SKM-1 (cell line): ENCODE measurements around the gene MRPL9.

Source experiments
- DNase-seq: peaks from one replicate; lab custom pipeline; 2025; ENCODE audit not compliant: unreplicated experiment; lab: John Stamatoyannopoulos, UW

MRPL9 gene

DNA sequence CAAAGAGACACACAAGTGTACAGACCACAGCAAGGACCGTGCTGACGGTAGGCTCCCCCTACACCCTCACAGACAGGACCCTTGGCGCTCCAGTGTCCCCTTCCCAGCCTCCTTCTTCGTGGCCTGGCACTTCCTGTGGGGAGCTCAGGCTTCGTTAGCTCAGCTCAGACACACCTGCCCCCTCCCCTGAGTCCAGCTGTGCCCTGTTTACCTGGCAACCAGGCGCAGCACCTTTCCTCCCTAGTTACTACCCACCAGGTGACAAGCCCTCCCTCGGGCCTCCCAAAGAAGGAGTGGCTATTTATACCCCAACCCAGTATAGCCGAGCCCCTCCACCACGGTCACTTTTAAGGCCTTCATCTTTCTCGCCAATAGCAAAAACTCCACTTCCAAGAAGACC is 51.3 kb downstream of the MRPL9 start:
- no peak for DNase-seq

DNA sequence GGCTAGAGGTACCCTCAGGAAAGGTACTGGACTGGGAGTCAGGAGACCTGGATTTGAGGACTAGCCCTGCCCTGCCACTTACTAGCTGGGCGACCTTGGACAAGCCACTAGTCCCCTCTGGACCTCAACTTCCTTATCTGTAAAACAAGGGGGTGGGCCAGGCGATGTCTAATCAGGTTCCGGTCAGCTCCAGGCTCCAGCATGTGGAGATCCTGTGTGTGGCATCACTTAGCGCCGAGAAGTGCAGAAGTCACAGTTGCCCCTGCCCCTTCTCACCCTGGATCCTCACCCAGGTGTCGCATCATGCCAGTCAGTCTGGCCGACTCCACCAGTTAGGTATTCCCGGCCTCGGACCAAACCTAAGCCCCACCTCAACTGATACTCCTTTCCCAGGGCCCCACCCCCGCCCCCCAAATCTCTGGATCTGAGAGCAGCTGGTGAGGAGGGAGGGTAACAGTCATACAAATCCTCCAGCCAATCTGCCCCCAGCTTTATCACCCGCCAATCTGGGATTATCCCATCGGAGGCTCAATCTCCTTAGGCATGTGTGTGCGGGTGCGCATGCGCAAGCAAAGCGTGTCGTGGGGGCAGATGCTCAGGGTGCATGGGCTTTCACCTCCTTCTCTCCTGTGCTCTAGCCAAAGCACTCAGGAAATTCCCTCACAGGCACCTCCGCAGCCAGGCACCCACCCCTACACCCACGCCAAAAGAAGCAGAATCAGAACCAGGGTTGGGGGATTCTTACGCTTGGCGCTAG is 52.1 kb downstream of the MRPL9 start:
- DNase-seq = no peak

DNA sequence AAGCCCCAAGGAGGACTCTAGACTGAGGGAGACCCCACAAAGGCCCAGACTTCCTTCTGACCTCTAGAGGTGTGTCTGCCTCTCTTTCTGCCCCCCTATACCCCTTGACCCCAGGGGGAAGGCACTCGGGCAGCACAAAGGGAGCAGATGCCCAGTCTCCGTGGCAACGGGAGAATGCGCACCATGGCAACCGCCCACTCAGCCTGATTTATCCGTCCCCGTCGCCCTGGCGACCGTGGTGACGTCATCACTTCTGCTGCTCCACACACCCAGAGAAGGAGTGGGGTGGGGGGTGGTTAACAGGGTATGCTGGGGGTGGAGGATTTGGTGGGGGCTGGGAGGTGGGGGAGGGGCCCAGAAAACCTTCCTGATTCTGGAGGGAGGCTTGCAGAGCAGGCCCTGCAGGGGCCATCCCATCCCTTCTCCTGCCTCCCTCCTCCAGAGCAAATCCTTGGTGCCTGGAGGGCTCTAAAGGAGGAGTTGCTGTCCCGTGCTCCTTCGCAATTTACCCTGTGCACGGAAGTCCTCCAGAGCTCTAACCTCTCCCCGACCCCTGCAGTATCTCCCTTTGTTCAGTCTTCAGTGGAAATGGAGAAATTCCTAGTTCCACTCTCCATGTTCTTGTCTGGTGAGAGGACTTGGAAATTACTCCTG is 53.0 kb downstream of the MRPL9 start:
- no peak for DNase-seq
